ENCODE data around the gene PLXNC1.
"Not testable (repeated sequence)": the region's sequence is repeated elsewhere in the genome, so short reads cannot be mapped to it uniquely, and the experiment has no call there.

PLXNC1 gene

GRCh38 chr12:94289461-94290312 is 141.3 kb downstream of the PLXNC1 start:
- no peak for DNase-seq (ENCODE audit: low read depth in 2 of 2)

GRCh38 chr12:94290353-94290752 is 142.0 kb downstream of the PLXNC1 start:
- no peak for DNase-seq (ENCODE audit: low read depth in 2 of 2)

- no peak for DNase-seq (ENCODE audit: low read depth in 2 of 2)
Observed at GRCh38 chr12:94297096-94297699, 148.8 kb downstream of the PLXNC1 start.

- DNase-seq (ENCODE audit: low read depth in 2 of 2), result no peak
Observed at GRCh38 chr12:94297876-94298505, 149.6 kb downstream of the PLXNC1 start.

- no peak for DNase-seq (ENCODE audit: low read depth in 2 of 2)
Observed at GRCh38 chr12:94299846-94300245, 151.5 kb downstream of the PLXNC1 start.

- DNase-seq (ENCODE audit: low read depth in 2 of 2), result no peak
Observed at GRCh38 chr12:94304012-94304411, 155.6 kb downstream of the PLXNC1 start.

- DNase-seq (ENCODE audit: low read depth in 2 of 2), result no peak
Observed at GRCh38 chr12:94304566-94305061, 156.2 kb downstream of the PLXNC1 start.

- DNase-seq (ENCODE audit: low read depth in 2 of 2), result no peak
Observed at GRCh38 chr12:94305130-94305957, 157.0 kb downstream of the PLXNC1 start.

- no peak for DNase-seq (ENCODE audit: low read depth in 2 of 2)
Observed at GRCh38 chr12:94308612-94309011, 160.2 kb downstream of the PLXNC1 start.

- no peak for DNase-seq (ENCODE audit: low read depth in 2 of 2)
Observed at GRCh38 chr12:94309373-94309772, 161.0 kb downstream of the PLXNC1 start.

GRCh38 chr12:94312378-94312777 is 164.0 kb downstream of the PLXNC1 start:
- DNase-seq (ENCODE audit: low read depth in 2 of 2), result no peak

- DNase-seq (ENCODE audit: low read depth in 2 of 2), result not testable (repeated sequence)
Observed at GRCh38 chr12:94316600-94316999, 168.2 kb downstream of the PLXNC1 start.

- no peak for DNase-seq (ENCODE audit: low read depth in 2 of 2)
Observed at GRCh38 chr12:94318181-94318580, 169.8 kb downstream of the PLXNC1 start.

- DNase-seq (ENCODE audit: low read depth in 2 of 2), result no peak
Observed at GRCh38 chr12:94320109-94320508, 171.7 kb downstream of the PLXNC1 start.

GRCh38 chr12:94322346-94322745 is 174.0 kb downstream of the PLXNC1 start:
- no peak for DNase-seq (ENCODE audit: low read depth in 2 of 2)

- DNase-seq (ENCODE audit: low read depth in 2 of 2), result no peak
Observed at GRCh38 chr12:94326234-94326633, 177.9 kb downstream of the PLXNC1 start.

- DNase-seq (ENCODE audit: low read depth in 2 of 2), result no peak
Observed at GRCh38 chr12:94326727-94327126, 178.3 kb downstream of the PLXNC1 start.

GRCh38 chr12:94327809-94328208 is 179.4 kb downstream of the PLXNC1 start:
- no peak for DNase-seq (ENCODE audit: low read depth in 2 of 2)

GRCh38 chr12:94329366-94329765 is 181.0 kb downstream of the PLXNC1 start:
- DNase-seq (ENCODE audit: low read depth in 2 of 2), result no peak

- no peak for DNase-seq (ENCODE audit: low read depth in 2 of 2)
Observed at GRCh38 chr12:94333396-94333795, 185.0 kb downstream of the PLXNC1 start.

GRCh38 chr12:94336211-94336925 is 188.0 kb downstream of the PLXNC1 start:
- no peak for DNase-seq (ENCODE audit: low read depth in 2 of 2)
